A549 (cell line): ENCODE results near the gene BCL2L13. TPM values are rescaled to one million over a fixed set of nuclear protein-coding genes. Genes with fewer than 3 reads are reported as not detected.

Experiments
- ATAC-seq, 2 experiments: fragments of 200-7000 bp in 1 of 2; fragments of >200 bp in 1 of 2; cut with Nextera tagmentation in 1 of 2; cut with Tn5 transposase in 1 of 2; 3 replicates each; pipeline versions ENCODE4 v1.8.0 to v1.9.1; 2018 to 2020; ENCODE audit warnings: mild to moderate bottlenecking in 1 of 2, moderate library complexity in 1 of 2
- CTCF ChIA-PET: fragments of 300-600 bp; sonication (Branson Sonifier 250); formaldehyde crosslinking; extraction: SDS; loops from one replicate; lab custom pipeline; 2021; ENCODE audit warnings: antibody characterized with exemption, inconsistent platforms; lab: Yijun Ruan, JAX
- POLR2A ChIA-PET: fragments of 350-600 bp; formaldehyde crosslinking; extraction: SDS; loops from one replicate; lab custom pipeline; 2021; ENCODE audit warnings: antibody characterized with exemption, inconsistent platforms; lab: Yijun Ruan, JAX
- DNase-seq, 2 experiments: peaks; one replicate each; pipeline versions ENCODE4 v3.0.0 to v3.0.0-alpha.2; 2011 to 2016; ENCODE audit warnings: low read depth in 1 of 2, low spot score in 1 of 2
- FAIRE-seq: peaks from 2 replicates; lab custom pipeline; 2011; peaks lifted over from hg19 to GRCh38; lab: Jason Lieb, UNC
- H3K27ac ChIP-seq, 2 experiments: fragments of >200 bp; sonication (Bioruptor Twin); formaldehyde crosslinking; 3 replicates each; pipeline ENCODE4 v1.5.1; 2016 to 2017
- H3K4me1 ChIP-seq: fragments of >200 bp; sonication (Bioruptor Twin); formaldehyde crosslinking; 3 replicates; pipeline ENCODE4 v1.6.1; 2016
- H3K4me2 ChIP-seq: fragments of >200 bp; sonication (Bioruptor Twin); formaldehyde crosslinking; 3 replicates; pipeline ENCODE4 v1.6.1; 2016
- H3K4me3 ChIP-seq: fragments of >200 bp; sonication (Bioruptor Twin); formaldehyde crosslinking; 3 replicates; pipeline ENCODE4 v1.5.1; 2016
- H3K9me3 ChIP-seq: fragments of >200 bp; sonication (Bioruptor Twin); formaldehyde crosslinking; 3 replicates; pipeline ENCODE4 v1.6.1; 2016
- CHD2 ChIP-seq: fragments of 150-350 bp; IDR thresholded peaks from 2 replicates; pipeline ENCODE4 v1.6.1; 2014; ENCODE audit warnings: low read length; ENCODE audit not compliant: partially characterized antibody
- EHF ChIP-seq: fragments of 250-450 bp; sonication (Bioruptor Pico); IDR thresholded peaks from 2 replicates; pipeline ENCODE4 v1.5.0; 2020; ENCODE audit warnings: mild to moderate bottlenecking
- EP300 ChIP-seq, 2 experiments: fragments of >200 bp; sonication (Bioruptor Twin); formaldehyde crosslinking; IDR thresholded peaks; 2 replicates in 1 of 2; 3 replicates in 1 of 2; pipeline ENCODE4 v1.6.1; 2016 to 2017
- FOSL2 ChIP-seq, 2 experiments: fragments of 450-650 bp in 1 of 2; fragments of >200 bp in 1 of 2; sonication (Bioruptor Twin) in 1 of 2; formaldehyde crosslinking; IDR thresholded peaks; 2 replicates each; pipeline versions ENCODE4 v1.5.0 to v1.6.1; 2016 to 2020; ENCODE audit warnings: mild to moderate bottlenecking in 1 of 2, moderate library complexity in 1 of 2
- HOXA7 ChIP-seq: fragments of 250-450 bp; sonication (Bioruptor Pico); IDR thresholded peaks from 2 replicates; pipeline ENCODE4 v1.5.0; 2020; ENCODE audit warnings: mild to moderate bottlenecking, moderate library complexity
- HOXB5 ChIP-seq: fragments of 250-450 bp; sonication (Bioruptor Pico); IDR thresholded peaks from 2 replicates; pipeline ENCODE4 v1.5.0; 2020; ENCODE audit warnings: mild to moderate bottlenecking, moderate library complexity
- JUN ChIP-seq, 2 experiments: fragments of >200 bp; sonication (Bioruptor Twin); formaldehyde crosslinking; IDR thresholded peaks; 2 replicates in 1 of 2; 3 replicates in 1 of 2; pipeline ENCODE4 v1.6.1; 2016 to 2017
- JUNB ChIP-seq: fragments of >200 bp; sonication (Bioruptor Twin); formaldehyde crosslinking; IDR thresholded peaks from 2 replicates; pipeline ENCODE4 v1.6.1; 2016
- KDM1A ChIP-seq: fragments of 200-600 bp; sonication (generic); IDR thresholded peaks from 2 replicates; pipeline ENCODE4 v1.6.1; 2016; ENCODE audit warnings: low read depth, mild to moderate bottlenecking
- NR3C1 ChIP-seq: fragments of >200 bp; sonication (Bioruptor Twin); formaldehyde crosslinking; IDR thresholded peaks from 3 replicates; pipeline ENCODE4 v1.6.1; 2017
- PHF8 ChIP-seq: fragments of 200-600 bp; sonication (generic); IDR thresholded peaks from 2 replicates; pipeline ENCODE4 v1.6.1; 2016; ENCODE audit warnings: low read depth, mild to moderate bottlenecking, antibody characterized with exemption, moderate library complexity, borderline replicate concordance
- POLR2A ChIP-seq: IDR thresholded peaks from 2 replicates; pipeline ENCODE4 v1.6.1; 2012; ENCODE audit warnings: mild to moderate bottlenecking, low read length
- RCOR1 ChIP-seq: fragments of 150-350 bp; IDR thresholded peaks from 2 replicates; pipeline ENCODE4 v1.6.1; 2014; ENCODE audit warnings: antibody characterized with exemption, low read length, low read depth
- RNF2 ChIP-seq: fragments of 200-600 bp; sonication (generic); IDR thresholded peaks from 2 replicates; pipeline ENCODE4 v1.6.1; 2016; ENCODE audit warnings: low read depth, mild to moderate bottlenecking, antibody characterized with exemption, moderate library complexity, borderline replicate concordance
- SMC3 ChIP-seq: fragments of >200 bp; sonication (Bioruptor Twin); formaldehyde crosslinking; IDR thresholded peaks from 3 replicates; pipeline ENCODE4 v1.6.1; 2018; ENCODE audit warnings: inconsistent platforms
- TFCP2L1 ChIP-seq: fragments of 250-450 bp; sonication (Bioruptor Pico); IDR thresholded peaks from 2 replicates; pipeline ENCODE4 v1.5.0; 2021; ENCODE audit warnings: mild to moderate bottlenecking
- TP53 ChIP-seq: fragments of 250-450 bp; sonication (Bioruptor Pico); IDR thresholded peaks from 2 replicates; pipeline ENCODE4 v1.5.0; 2021; ENCODE audit warnings: mild to moderate bottlenecking, moderate library complexity
- ZC3H11A ChIP-seq: fragments of 450-650 bp; IDR thresholded peaks from 2 replicates; pipeline ENCODE4 v1.6.1; 2014; ENCODE audit warnings: antibody characterized with exemption, mild to moderate bottlenecking
- WGBS: methylation state at CpG from one replicate; pipeline ENCODE4 v1.1.6; 2017; ENCODE audit errors: missing lambda C conversion rate; 5-methylcytosine and 5-hydroxymethylcytosine counted together
- polyA plus RNA-seq, 4 experiments: library from polyadenylated mRNA; depleted of rRNA in 3 of 4; stranded (reverse); fragments of >200 nt; fragmentation: RNase III in 1 of 4; extraction: RNeasy Plus Mini Kit Qiagen cat#74134 plus additional on column Dnase treatment in 1 of 4; gene quantifications; 2 replicates in 3 of 4; 3 replicates in 1 of 4; pipeline ENCODE4 v1.2.3, GENCODE V29; 2011 to 2017
- TF ChIP-seq, protein P1 (sequence below): fragments of 250-450 bp; sonication (Bioruptor Pico); IDR thresholded peaks from 2 replicates; pipeline ENCODE4 v1.5.0; 2021; ENCODE audit warnings: mild to moderate bottlenecking, moderate library complexity, borderline replicate concordance
- TF ChIP-seq, protein P2 (sequence below): fragments of 150-350 bp; IDR thresholded peaks from 2 replicates; pipeline ENCODE4 v1.6.1; 2014; ENCODE audit warnings: low read depth, mild to moderate bottlenecking, low read length
- TF ChIP-seq, protein P3 (sequence below): IDR thresholded peaks from 2 replicates; pipeline ENCODE4 v1.6.1; 2012
- TF ChIP-seq, protein P4 (sequence below): fragments of 200-600 bp; sonication (generic); IDR thresholded peaks from 2 replicates; pipeline ENCODE4 v1.6.1; 2016; ENCODE audit warnings: antibody characterized with exemption, mild to moderate bottlenecking, moderate library complexity

The BCL2L13 gene
- polyA plus RNA-seq, 2 of the 4 experiments (the other 2 are of a cell fraction), result 36.9 to 44.9 TPM

DNA sequence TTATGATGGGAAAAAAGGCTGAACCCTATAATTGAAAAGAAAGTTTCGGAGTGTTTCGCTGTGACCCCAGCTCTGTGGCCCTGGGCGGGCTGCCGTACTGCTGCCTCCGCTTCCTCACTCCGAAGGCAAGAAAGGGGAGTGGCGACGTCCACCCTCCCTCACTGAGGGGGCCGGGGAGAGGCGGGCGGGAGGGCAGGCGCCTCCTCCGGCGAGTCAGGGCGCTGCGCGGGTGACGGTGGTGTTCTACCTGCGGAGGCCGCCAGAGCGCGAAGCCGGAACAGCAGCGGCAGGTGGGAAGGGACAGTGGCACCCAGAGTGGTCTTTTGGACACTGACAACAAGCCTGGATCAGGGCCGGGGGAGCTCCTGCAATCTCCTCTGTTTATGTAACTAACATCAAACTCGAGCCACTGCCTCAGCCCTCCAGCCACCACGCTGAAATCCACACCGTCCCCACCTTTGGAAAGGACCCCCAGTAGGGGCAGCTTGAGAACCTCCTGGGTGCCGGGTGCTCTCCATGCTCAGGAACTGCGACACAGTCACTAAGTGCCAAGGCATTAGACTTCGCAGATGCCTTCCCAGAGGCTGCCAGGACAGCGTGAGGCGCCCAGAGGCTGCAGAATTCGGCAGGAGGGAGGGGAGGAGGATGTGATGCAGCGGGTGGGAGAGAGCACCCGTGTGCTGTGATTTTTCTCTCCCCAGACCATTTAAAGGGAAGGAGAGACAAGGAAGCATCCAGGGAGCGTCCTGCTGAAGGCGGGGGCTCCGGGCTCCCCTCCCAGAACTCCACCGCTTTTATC is 110.2 kb downstream of the BCL2L13 start:
- no peaks in the 10 kb centered on the region for H3K4me1 ChIP-seq
- ChIA-PET POLR2A (no interaction called here), CTCF (interaction anchor here (0.7 kb wide), 1 partner anchor 392 kb away, joined by 3 read pairs; no protein-coding TSS in a partner anchor)
- TF ChIP-seq HOXB5 (CRISPR knock-in tag) (no peak), EHF (CRISPR knock-in tag) (no peak), ZC3H11A (no peak), HOXA7 (CRISPR knock-in tag) (no peak), CHD2 (no peak), FOSL2 (IDR thresholded peaks at IDR 0.05) (no peak), FOSL2 (CRISPR knock-in tag; IDR thresholded peaks at IDR 0.05) (no peak)
- TF ChIP-seq, protein P1, sequence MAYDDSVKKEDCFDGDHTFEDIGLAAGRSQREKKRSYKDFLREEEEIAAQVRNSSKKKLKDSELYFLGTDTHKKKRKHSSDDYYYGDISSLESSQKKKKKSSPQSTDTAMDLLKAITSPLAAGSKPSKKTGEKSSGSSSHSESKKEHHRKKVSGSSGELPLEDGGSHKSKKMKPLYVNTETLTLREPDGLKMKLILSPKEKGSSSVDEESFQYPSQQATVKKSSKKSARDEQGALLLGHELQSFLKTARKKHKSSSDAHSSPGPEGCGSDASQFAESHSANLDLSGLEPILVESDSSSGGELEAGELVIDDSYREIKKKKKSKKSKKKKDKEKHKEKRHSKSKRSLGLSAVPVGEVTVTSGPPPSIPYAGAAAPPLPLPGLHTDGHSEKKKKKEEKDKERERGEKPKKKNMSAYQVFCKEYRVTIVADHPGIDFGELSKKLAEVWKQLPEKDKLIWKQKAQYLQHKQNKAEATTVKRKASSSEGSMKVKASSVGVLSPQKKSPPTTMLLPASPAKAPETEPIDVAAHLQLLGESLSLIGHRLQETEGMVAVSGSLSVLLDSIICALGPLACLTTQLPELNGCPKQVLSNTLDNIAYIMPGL (CRISPR knock-in tag), result no peak
- H3K4me3 ChIP-seq, result no peak overlapping the region
- H3K4me2 ChIP-seq, result no peak overlapping the region
- no peak for ATAC-seq
- FAIRE-seq, result no peak
- no peak for DNase-seq
- H3K9me3 ChIP-seq, result no peaks in the 10 kb centered on the region
- WGBS, result 90% methylated on average over 30 of the region's 40 CpGs
- no peak overlapping the region for H3K27ac ChIP-seq

DNA sequence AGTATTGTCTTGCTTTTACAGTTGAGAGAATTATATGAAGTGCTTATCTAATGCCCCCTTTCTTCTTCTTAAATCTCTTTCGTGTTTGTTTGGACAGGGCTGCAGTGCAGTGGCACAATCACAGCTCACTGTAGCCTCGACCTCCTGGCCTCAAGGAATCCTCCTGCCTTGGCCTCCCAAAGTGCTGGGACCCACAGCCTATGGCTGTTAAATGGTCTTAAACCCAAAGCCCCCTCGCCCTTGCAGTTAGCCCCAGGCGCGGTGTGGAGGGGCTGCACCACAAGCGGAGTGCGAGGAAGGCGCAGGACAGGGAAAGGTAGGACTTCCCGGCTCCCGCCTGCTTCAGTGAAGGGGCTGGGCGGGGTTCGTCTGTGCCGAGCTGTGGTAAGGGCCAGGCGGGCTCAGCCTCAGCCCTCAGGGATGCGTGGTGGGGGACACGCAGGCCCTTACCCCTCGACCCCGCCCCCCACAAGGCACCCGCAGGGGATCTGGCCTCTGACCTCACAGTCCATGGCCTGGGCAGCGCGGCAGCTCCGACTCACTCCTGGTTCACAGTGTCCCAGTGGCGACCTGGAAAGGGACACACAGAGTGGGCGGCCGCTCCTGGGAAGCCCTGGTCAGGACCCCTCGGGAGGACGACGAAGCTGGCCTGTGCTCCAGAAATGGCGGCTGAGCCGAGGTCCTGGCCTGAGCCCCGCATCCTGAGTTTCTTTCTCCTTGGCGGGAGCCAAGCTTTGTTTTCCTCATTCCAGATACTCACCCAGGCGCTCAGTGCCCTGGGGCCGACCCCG is 111.2 kb downstream of the BCL2L13 start:
- H3K9me3 ChIP-seq, result no peaks in the 10 kb centered on the region
- ATAC-seq, result no peak; a peak in 1 of 6 replicates
- TF ChIP-seq, protein P2, sequence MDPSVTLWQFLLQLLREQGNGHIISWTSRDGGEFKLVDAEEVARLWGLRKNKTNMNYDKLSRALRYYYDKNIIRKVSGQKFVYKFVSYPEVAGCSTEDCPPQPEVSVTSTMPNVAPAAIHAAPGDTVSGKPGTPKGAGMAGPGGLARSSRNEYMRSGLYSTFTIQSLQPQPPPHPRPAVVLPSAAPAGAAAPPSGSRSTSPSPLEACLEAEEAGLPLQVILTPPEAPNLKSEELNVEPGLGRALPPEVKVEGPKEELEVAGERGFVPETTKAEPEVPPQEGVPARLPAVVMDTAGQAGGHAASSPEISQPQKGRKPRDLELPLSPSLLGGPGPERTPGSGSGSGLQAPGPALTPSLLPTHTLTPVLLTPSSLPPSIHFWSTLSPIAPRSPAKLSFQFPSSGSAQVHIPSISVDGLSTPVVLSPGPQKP, result no peak
- TF ChIP-seq, protein P3, sequence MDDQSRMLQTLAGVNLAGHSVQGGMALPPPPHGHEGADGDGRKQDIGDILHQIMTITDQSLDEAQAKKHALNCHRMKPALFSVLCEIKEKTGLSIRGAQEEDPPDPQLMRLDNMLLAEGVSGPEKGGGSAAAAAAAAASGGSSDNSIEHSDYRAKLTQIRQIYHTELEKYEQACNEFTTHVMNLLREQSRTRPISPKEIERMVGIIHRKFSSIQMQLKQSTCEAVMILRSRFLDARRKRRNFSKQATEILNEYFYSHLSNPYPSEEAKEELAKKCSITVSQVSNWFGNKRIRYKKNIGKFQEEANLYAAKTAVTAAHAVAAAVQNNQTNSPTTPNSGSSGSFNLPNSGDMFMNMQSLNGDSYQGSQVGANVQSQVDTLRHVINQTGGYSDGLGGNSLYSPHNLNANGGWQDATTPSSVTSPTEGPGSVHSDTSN, result no peak
- TF ChIP-seq TFCP2L1 (CRISPR knock-in tag), result no peak
- no peak for TF ChIP-seq POLR2A

DNA sequence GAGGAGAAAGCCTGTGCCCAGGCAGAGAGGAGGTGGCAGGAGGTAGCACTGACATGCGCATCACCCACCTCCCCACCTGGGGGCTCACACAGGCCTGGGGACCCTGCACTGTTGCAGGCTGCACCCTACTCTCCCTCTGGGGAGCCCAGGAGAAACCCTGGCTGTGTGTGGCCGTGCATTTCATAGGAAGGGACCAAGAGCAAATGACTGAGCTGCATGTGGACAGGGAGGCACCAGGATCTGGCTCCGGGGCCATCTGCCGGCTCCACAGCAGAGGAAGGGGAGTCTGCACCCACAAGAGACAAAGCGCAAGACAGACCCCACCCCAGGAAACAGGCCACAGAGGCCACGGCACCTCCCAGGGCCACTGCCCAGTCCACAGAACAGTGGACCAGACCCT is 113.0 kb downstream of the BCL2L13 start:
- Histone ChIP-seq H3K4me2 (no peak overlapping the region), H3K27ac (no peak overlapping the region), H3K4me3 (no peak overlapping the region), H3K9me3 (no peaks in the 10 kb centered on the region), H3K4me1 (no peaks in the 10 kb centered on the region)
- ATAC-seq, result no peak; a peak in 3 of 6 replicates
- WGBS, result 92% methylated on average over 5 of the region's 6 CpGs
- POLR2A ChIA-PET, result no interaction called here
- DNase-seq, result no peak
- no peak for FAIRE-seq
- TF ChIP-seq HOXA7 (CRISPR knock-in tag) (no peak), RCOR1 (no peak), TP53 (CRISPR knock-in tag) (no peak), JUN (IDR thresholded peaks at IDR 0.05) (no peak), KDM1A (no peak), SMC3 (no peak), RNF2 (no peak), NR3C1 (no peak), JUNB (no peak), TFCP2L1 (CRISPR knock-in tag) (no peak), PHF8 (no peak), FOSL2 (IDR thresholded peaks at IDR 0.05) (no peak), FOSL2 (CRISPR knock-in tag; IDR thresholded peaks at IDR 0.05) (no peak), EP300 (IDR thresholded peaks at IDR 0.05) (no peak)
- TF ChIP-seq, protein P3, result no peak
- TF ChIP-seq, protein P4, sequence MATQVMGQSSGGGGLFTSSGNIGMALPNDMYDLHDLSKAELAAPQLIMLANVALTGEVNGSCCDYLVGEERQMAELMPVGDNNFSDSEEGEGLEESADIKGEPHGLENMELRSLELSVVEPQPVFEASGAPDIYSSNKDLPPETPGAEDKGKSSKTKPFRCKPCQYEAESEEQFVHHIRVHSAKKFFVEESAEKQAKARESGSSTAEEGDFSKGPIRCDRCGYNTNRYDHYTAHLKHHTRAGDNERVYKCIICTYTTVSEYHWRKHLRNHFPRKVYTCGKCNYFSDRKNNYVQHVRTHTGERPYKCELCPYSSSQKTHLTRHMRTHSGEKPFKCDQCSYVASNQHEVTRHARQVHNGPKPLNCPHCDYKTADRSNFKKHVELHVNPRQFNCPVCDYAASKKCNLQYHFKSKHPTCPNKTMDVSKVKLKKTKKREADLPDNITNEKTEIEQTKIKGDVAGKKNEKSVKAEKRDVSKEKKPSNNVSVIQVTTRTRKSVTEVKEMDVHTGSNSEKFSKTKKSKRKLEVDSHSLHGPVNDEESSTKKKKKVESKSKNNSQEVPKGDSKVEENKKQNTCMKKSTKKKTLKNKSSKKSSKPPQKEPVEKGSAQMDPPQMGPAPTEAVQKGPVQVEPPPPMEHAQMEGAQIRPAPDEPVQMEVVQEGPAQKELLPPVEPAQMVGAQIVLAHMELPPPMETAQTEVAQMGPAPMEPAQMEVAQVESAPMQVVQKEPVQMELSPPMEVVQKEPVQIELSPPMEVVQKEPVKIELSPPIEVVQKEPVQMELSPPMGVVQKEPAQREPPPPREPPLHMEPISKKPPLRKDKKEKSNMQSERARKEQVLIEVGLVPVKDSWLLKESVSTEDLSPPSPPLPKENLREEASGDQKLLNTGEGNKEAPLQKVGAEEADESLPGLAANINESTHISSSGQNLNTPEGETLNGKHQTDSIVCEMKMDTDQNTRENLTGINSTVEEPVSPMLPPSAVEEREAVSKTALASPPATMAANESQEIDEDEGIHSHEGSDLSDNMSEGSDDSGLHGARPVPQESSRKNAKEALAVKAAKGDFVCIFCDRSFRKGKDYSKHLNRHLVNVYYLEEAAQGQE, result no peak
- CTCF ChIA-PET, result interaction anchor here (0.8 to 6.7 kb wide), 4 partner anchors 10 to 325 kb away, joined by 3 to 42 read pairs (median 4); no protein-coding TSS in a partner anchor

More for the DNA sequence above, 111.2 kb downstream of the BCL2L13 start:
- 88% methylated on average over 15 of the region's 35 CpGs for WGBS
- Histone ChIP-seq H3K4me3 (no peak overlapping the region), H3K27ac (no peak overlapping the region), H3K4me1 (no peaks in the 10 kb centered on the region), H3K4me2 (no peak overlapping the region)
- CTCF ChIA-PET, result interaction anchor here (1.4 to 6.7 kb wide), 2 partner anchors 8 to 191 kb away, joined by 3 to 42 read pairs; no protein-coding TSS in a partner anchor
- POLR2A ChIA-PET, result no interaction called here
- DNase-seq (no peak), FAIRE-seq (no peak)
